ENCODE measurements around the gene PPP4R2. TPM values are rescaled to one million over a fixed set of nuclear protein-coding genes. Genes with fewer than 3 reads are reported as not detected.

PPP4R2 gene
- total RNA-seq, 1 experiment from 2014 or later, result 62.7 TPM

- no peaks in the 10 kb centered on the region for H3K79me2 ChIP-seq (ENCODE audit: low read length)
- ATAC-seq (no peak), DNase-seq (no peak)
- H2AFZ ChIP-seq (ENCODE audit: low read length), result no peak overlapping the region
- CTCF ChIA-PET, result no interaction called here
- no TSS peak for BruUV-seq (replicated peaks)
- no peak for TF ChIP-seq EZH2 (IDR thresholded peaks at IDR 0.05; ENCODE audit: low read length, unreplicated experiment)
- TF ChIP-seq, protein P1, sequence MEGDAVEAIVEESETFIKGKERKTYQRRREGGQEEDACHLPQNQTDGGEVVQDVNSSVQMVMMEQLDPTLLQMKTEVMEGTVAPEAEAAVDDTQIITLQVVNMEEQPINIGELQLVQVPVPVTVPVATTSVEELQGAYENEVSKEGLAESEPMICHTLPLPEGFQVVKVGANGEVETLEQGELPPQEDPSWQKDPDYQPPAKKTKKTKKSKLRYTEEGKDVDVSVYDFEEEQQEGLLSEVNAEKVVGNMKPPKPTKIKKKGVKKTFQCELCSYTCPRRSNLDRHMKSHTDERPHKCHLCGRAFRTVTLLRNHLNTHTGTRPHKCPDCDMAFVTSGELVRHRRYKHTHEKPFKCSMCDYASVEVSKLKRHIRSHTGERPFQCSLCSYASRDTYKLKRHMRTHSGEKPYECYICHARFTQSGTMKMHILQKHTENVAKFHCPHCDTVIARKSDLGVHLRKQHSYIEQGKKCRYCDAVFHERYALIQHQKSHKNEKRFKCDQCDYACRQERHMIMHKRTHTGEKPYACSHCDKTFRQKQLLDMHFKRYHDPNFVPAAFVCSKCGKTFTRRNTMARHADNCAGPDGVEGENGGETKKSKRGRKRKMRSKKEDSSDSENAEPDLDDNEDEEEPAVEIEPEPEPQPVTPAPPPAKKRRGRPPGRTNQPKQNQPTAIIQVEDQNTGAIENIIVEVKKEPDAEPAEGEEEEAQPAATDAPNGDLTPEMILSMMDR (conservative IDR thresholded peaks at IDR 0.05; ENCODE audit: low read depth, low read length), result no peak
- no peak for TF ChIP-seq EZH2phosphoT487 (IDR thresholded peaks at IDR 0.05; ENCODE audit: borderline replicate concordance, low read length)
- no peak overlapping the region for H3K27ac ChIP-seq (ENCODE audit: low read length)
- H3K4me1 ChIP-seq (ENCODE audit: insufficient read depth, low read length), result no peaks in the 10 kb centered on the region
- H3K9ac ChIP-seq (ENCODE audit: low read length), result no peak overlapping the region
- no peak overlapping the region for H3K4me2 ChIP-seq (ENCODE audit: low read length)
- H3K9me3 ChIP-seq (ENCODE audit: low read length), result no peaks in the 10 kb centered on the region
- H3K9me2 ChIP-seq (replicated peaks; ENCODE audit: low read length), result no peaks in the 10 kb centered on the region
- H4K20me1 ChIP-seq (ENCODE audit: low read length), result no peaks in the 10 kb centered on the region
- intact Hi-C loops (cut with micrococcal nuclease), result no loop called here
- H3K4me3 ChIP-seq (ENCODE audit: low read length), result no peak overlapping the region
- H3K36me3 ChIP-seq (ENCODE audit: low read depth, low read length), result no peaks in the 10 kb centered on the region
- POLR2A ChIA-PET (ENCODE audit: unreplicated experiment), result no interaction called here
- peaks cover 27% of the 10 kb centered on the region for H3K27me3 ChIP-seq (ENCODE audit: low read length)
- H3F3A ChIP-seq (ENCODE audit: low read length, unreplicated experiment), result no peaks in the 10 kb centered on the region
These were observed 101.4 kb downstream of the PPP4R2 start for GRCh38 chr3:73098026-73098425.

DNA sequence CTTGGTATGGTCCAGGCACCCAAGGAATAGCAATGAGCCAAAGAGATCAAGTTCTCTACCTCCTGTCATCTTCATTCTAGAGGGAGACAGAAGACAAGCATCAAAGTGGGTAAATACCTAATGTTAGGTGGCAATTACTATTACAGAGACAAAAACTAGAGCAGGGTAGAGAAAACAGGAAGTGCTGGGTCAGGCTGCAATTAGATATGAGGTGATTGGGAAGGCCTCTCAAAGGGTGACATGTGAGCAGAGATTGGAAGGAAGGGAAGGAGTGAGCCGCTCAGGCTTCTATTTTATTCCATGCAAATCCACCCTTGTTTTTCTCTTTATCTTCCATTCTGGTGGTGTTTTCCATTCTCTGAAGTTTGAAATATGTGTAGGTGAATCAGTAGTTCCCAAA is 102.3 kb downstream of the PPP4R2 start:
- peaks cover 35% of the 10 kb centered on the region for H3K27me3 ChIP-seq (ENCODE audit: low read length)
- H3K9ac ChIP-seq (ENCODE audit: low read length), result no peak overlapping the region
- H3K79me2 ChIP-seq (ENCODE audit: low read length), result no peaks in the 10 kb centered on the region
- BruUV-seq (replicated peaks), result no TSS peak
- H3K4me1 ChIP-seq (ENCODE audit: insufficient read depth, low read length), result no peaks in the 10 kb centered on the region
- no peaks in the 10 kb centered on the region for H3K9me3 ChIP-seq (ENCODE audit: low read length)
- H3K4me2 ChIP-seq (ENCODE audit: low read length), result no peak overlapping the region
- TF ChIP-seq, protein P1 (conservative IDR thresholded peaks at IDR 0.05; ENCODE audit: low read depth, low read length), result no peak
- TF ChIP-seq EZH2phosphoT487 (IDR thresholded peaks at IDR 0.05; ENCODE audit: borderline replicate concordance, low read length) (no peak), EZH2 (IDR thresholded peaks at IDR 0.05; ENCODE audit: low read length, unreplicated experiment) (no peak)
- intact Hi-C loops (cut with micrococcal nuclease), result no loop called here
- H3K27ac ChIP-seq (ENCODE audit: low read length), result no peak overlapping the region
- no peaks in the 10 kb centered on the region for H3K36me3 ChIP-seq (ENCODE audit: low read depth, low read length)
- ATAC-seq (no peak), DNase-seq (no peak)
- no peaks in the 10 kb centered on the region for H3F3A ChIP-seq (ENCODE audit: low read length, unreplicated experiment)
- H3K4me3 ChIP-seq (ENCODE audit: low read length), result no peak overlapping the region
- no peaks in the 10 kb centered on the region for H4K20me1 ChIP-seq (ENCODE audit: low read length)
- ChIA-PET CTCF (no interaction called here), POLR2A (ENCODE audit: unreplicated experiment) (no interaction called here)
- H2AFZ ChIP-seq (ENCODE audit: low read length), result no peak overlapping the region
- no peaks in the 10 kb centered on the region for H3K9me2 ChIP-seq (replicated peaks; ENCODE audit: low read length)

- Histone ChIP-seq H3K9me3 (ENCODE audit: low read length) (no peaks in the 10 kb centered on the region), H3K4me1 (ENCODE audit: insufficient read depth, low read length) (no peaks in the 10 kb centered on the region), H3K9ac (ENCODE audit: low read length) (no peak overlapping the region), H3K79me2 (ENCODE audit: low read length) (no peaks in the 10 kb centered on the region), H3K9me2 (replicated peaks; ENCODE audit: low read length) (no peaks in the 10 kb centered on the region), H3K4me3 (ENCODE audit: low read length) (no peak overlapping the region), H3F3A (ENCODE audit: low read length, unreplicated experiment) (no peaks in the 10 kb centered on the region), H3K27me3 (ENCODE audit: low read length) (peaks cover 42% of the 10 kb centered on the region), H3K27ac (ENCODE audit: low read length) (no peak overlapping the region), H3K4me2 (ENCODE audit: low read length) (no peak overlapping the region), H2AFZ (ENCODE audit: low read length) (no peak overlapping the region), H4K20me1 (ENCODE audit: low read length) (no peaks in the 10 kb centered on the region), H3K36me3 (ENCODE audit: low read depth, low read length) (no peaks in the 10 kb centered on the region)
- CTCF ChIA-PET, result no interaction called here
- intact Hi-C loops (cut with micrococcal nuclease), result loop anchor here (1.0 kb wide), 2 partner anchors 331 to 401 kb away; no protein-coding TSS in a partner anchor
- ATAC-seq (peak; percentile 95), DNase-seq (peak; percentile 92)
- TF ChIP-seq EZH2 (IDR thresholded peaks at IDR 0.05; ENCODE audit: low read length, unreplicated experiment) (no peak), EZH2phosphoT487 (IDR thresholded peaks at IDR 0.05; ENCODE audit: borderline replicate concordance, low read length) (no peak)
- TF ChIP-seq, protein P1 (conservative IDR thresholded peaks at IDR 0.05; ENCODE audit: low read depth, low read length), result peak; percentile 96
- POLR2A ChIA-PET (ENCODE audit: unreplicated experiment), result no interaction called here
- BruUV-seq (replicated peaks), result no TSS peak
These were observed 104.3 kb downstream of the PPP4R2 start for GRCh38 chr3:73100741-73101559.

Measured in PC-3 (cell line).